ENCODE results near the gene RCSD1. TPM values are rescaled to one million over a fixed set of nuclear protein-coding genes. Genes with fewer than 3 reads are reported as not detected.

RCSD1 gene
- total and polyA plus RNA-seq, 2 of the 4 experiments (the other 2 are of a cell fraction), result 0.03 TPM; not detected in 1

- TF ChIP-seq RAD21 (IDR thresholded peaks at IDR 0.05; ENCODE audit: low read length), result no peak
Observed at GRCh38 chr1:167721617-167722151, 91.7 kb downstream of the RCSD1 start, which contains the start of gene MPZL1 (continued).

GRCh38 chr1:167722152-167722869 is 92.3 kb downstream of the RCSD1 start:
- Histone ChIP-seq H4K8ac (ENCODE audit: low read depth in 2 of 2, low read length in 2 of 2) (peak overlapping the region in 1 of 2 experiments; percentile 22; a peak in 1 of 4 replicates), H4K20me1 (ENCODE audit: insufficient read depth, low read length) (peaks cover 47% of the 10 kb centered on the region), H3K18ac (ENCODE audit: low read depth, low read length) (peak overlapping the region; percentile 51), H2AK9ac (replicated peaks; ENCODE audit: low read depth, low read length, poor library complexity) (peak overlapping the region; percentile 91), H3K9ac (ENCODE audit: low read depth, low read length) (peak overlapping the region; percentile 86), H3K9me1 (ENCODE audit: insufficient read depth, low read length) (peaks cover 20% of the 10 kb centered on the region), H2BK120ac (ENCODE audit: low read depth, low read length) (peak overlapping the region; percentile 20; the same call in 1 of the 2 replicates), H3K36me3 (ENCODE audit: control insufficient read depth, insufficient read depth, low read length) (no peaks in the 10 kb centered on the region; the same call in 1 of the 2 replicates), H3K27me3 (ENCODE audit: control insufficient read depth, insufficient read depth, low read length) (no peaks in the 10 kb centered on the region), H4K91ac (ENCODE audit: insufficient read depth, low read depth, low read length) (peak overlapping the region; percentile 0; the same call in 1 of the 2 replicates), H3K9me3 (ENCODE audit: control insufficient read depth, insufficient read depth, low read length) (no peaks in the 10 kb centered on the region), H3K4me2 (ENCODE audit: low read depth, low read length) (peak overlapping the region; percentile 92), H3K14ac (replicated peaks; ENCODE audit: low read depth, low read length) (peak overlapping the region; percentile 28), H2BK15ac (ENCODE audit: low read depth, low read length) (no peak overlapping the region), H3K23ac (ENCODE audit: low read depth, low read length) (peak overlapping the region; percentile 84; the same call in 1 of the 2 replicates), H3K79me1 (ENCODE audit: low read depth in 1 of 2, low read length in 2 of 2) (peaks cover 15 to 43% of the 10 kb centered on the region in 2 experiments; a peak in 3 of 4 replicates), H4K5ac (ENCODE audit: low read depth, low read length) (0 out of 2 replicates have a peak overlapping the region, but pooled peaks have one; percentile 42), H3K4me3 (ENCODE audit: insufficient read depth, low read depth, low read length) (peak overlapping the region; percentile 89), H2BK20ac (ENCODE audit: low read depth, low read length) (no peak overlapping the region), H3K4ac (ENCODE audit: low read depth, low read length) (peak overlapping the region; percentile 58), H2AFZ (replicated peaks; ENCODE audit: low read length, poor library complexity) (peak overlapping the region; percentile 96), H2BK5ac (ENCODE audit: low read depth, low read length, poor library complexity, severe bottlenecking) (peak overlapping the region; percentile 56), H3K27ac (ENCODE audit: insufficient read depth, low read length) (peak overlapping the region; percentile 83), H3K4me1 (ENCODE audit: control insufficient read depth, insufficient read depth, low read length) (peaks cover 10% of the 10 kb centered on the region), H3K56ac (ENCODE audit: extremely low read depth, insufficient read depth, low read length) (peak overlapping the region; percentile 52; the same call in 1 of the 2 replicates), H2AK5ac (ENCODE audit: low read depth, low read length) (no peak overlapping the region)
- ChIA-PET POLR2A (ENCODE audit: unreplicated experiment) (interaction anchor here (1.0 kb wide), 1 partner anchor 98 kb away, joined by 3 read pairs; no protein-coding TSS in a partner anchor), CTCF (no interaction called here)
- TF ChIP-seq NFE2L2 (IDR thresholded peaks at IDR 0.05; ENCODE audit: low read depth, low read length), result no peak
- TF ChIP-seq USF2 (IDR thresholded peaks at IDR 0.05; ENCODE audit: low read depth, low read length), result no peak
- TF ChIP-seq RAD21 (IDR thresholded peaks at IDR 0.05; ENCODE audit: low read length), result no peak
- no peak for TF ChIP-seq RFX5 (IDR thresholded peaks at IDR 0.05; ENCODE audit: low read depth, low read length)
- no peak for TF ChIP-seq MAZ (IDR thresholded peaks at IDR 0.05; ENCODE audit: borderline replicate concordance, low read depth, low read length)
- 0 out of 2 replicates have a peak, but pooled peaks have one; percentile 52 for TF ChIP-seq MXI1 (IDR thresholded peaks at IDR 0.05; ENCODE audit: borderline replicate concordance, low read depth, low read length)
- peak; percentile 19 for DNase-seq
- in situ Hi-C loops (cut with MboI; ENCODE audit: low sequenced_read_pairs) (loop anchor here (5.0 kb wide), 1 partner anchor 75 kb away; no protein-coding TSS in a partner anchor), intact Hi-C loops (cut with micrococcal nuclease) (loop anchor here (2.0 to 5.0 kb wide), 2 partner anchors 35 to 214 kb away; partner anchors contain the start of genes DCAF6 and MPC2), dilution Hi-C loops (cut with HindIII; ENCODE audit: low sequenced_read_pairs, unreplicated experiment) (no loop called here)
- WGBS, 2 experiments (ENCODE audit: extremely low coverage in 2 of 2, insufficient read length in 1 of 2), result 0% methylated on average over 23 of the region's 52 CpGs; no CpG with 5 or more reads in 1 of the 2 experiments
- no TSS peak for BruUV-seq (replicated peaks)
- ATAC-seq (ENCODE audit: low read depth), result peak; percentile 53

Measured in IMR-90 (cell line).